ENCODE measurements around the gene CRYZL1. TPM values are rescaled to one million over a fixed set of nuclear protein-coding genes. Genes with fewer than 3 reads are reported as not detected.

CRYZL1 gene
- total RNA-seq, 1 experiment from 2014 or later, result 13.5 TPM

DNA sequence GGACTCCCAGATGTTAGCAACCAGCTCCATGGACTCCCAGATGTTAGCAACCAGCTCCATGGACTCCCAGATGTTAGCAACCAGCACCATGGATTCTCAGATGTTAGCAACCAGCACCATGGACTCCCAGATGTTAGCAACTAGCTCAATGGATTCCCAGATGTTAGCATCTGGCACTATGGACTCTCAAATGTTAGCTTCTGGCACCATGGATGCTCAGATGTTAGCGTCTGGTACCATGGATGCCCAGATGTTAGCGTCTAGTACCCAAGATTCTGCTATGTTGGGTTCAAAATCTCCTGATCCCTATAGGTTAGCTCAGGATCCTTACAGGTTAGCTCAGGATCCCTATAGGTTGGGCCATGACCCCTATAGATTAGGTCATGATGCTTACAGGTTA lies 89.9 kb downstream of the CRYZL1 start:
- Histone ChIP-seq H3K9me3 (ENCODE audit: control insufficient read depth, low read depth, low read length) (no peaks in the 10 kb centered on the region), H4K5ac (ENCODE audit: insufficient read length, low read depth, low read length) (no peak overlapping the region), H3K23me2 (ENCODE audit: insufficient read length, low read depth, low read length, poor library complexity, severe bottlenecking) (no peaks in the 10 kb centered on the region), H3K4me2 (ENCODE audit: insufficient read depth, insufficient read length, low read length) (no peak overlapping the region), H3K9ac (ENCODE audit: extremely low read depth, insufficient read length, low read length) (no peak overlapping the region), H3K56ac (ENCODE audit: insufficient read length, low read depth, low read length) (no peak overlapping the region), H3T11ph (ENCODE audit: low read length) (no peak overlapping the region), H2BK20ac (ENCODE audit: low read depth, low read length, poor library complexity, severe bottlenecking) (no peak overlapping the region), H3K27ac (ENCODE audit: insufficient read length, low read depth, low read length) (no peak overlapping the region), H2AFZ (ENCODE audit: low read length) (no peak overlapping the region), H2AK5ac (ENCODE audit: insufficient read length, low read length) (no peak overlapping the region), H3K79me2 (ENCODE audit: insufficient read depth, low read length) (peaks cover 39% of the 10 kb centered on the region; the same call in 1 of the 2 replicates), H3K79me1 (ENCODE audit: insufficient read depth, low read depth, low read length, poor library complexity, severe bottlenecking) (peaks cover 13% of the 10 kb centered on the region), H3K18ac (ENCODE audit: insufficient read length, low read depth, low read length) (no peak overlapping the region), H3K27me3 (ENCODE audit: insufficient read depth, low read length) (no peaks in the 10 kb centered on the region), H3K23ac (ENCODE audit: insufficient read length, low read depth, low read length) (no peak overlapping the region), H3K14ac (ENCODE audit: insufficient read depth, low read length) (no peak overlapping the region), H3K4ac (ENCODE audit: low read depth, low read length) (no peak overlapping the region), H2BK15ac (ENCODE audit: low read depth, low read length) (no peak overlapping the region), H2BK12ac (ENCODE audit: insufficient read length, low read depth, low read length) (no peak overlapping the region), H2BK5ac (ENCODE audit: insufficient read length, low read length) (no peak overlapping the region), H3K4me1 (ENCODE audit: insufficient read depth, low read length) (no peaks in the 10 kb centered on the region), H2BK120ac (ENCODE audit: low read depth, low read length, poor library complexity, severe bottlenecking) (no peak overlapping the region), H4K91ac (ENCODE audit: insufficient read length, low read depth, low read length) (no peak overlapping the region), H4K8ac (replicated peaks; ENCODE audit: insufficient read length, low read depth, low read length) (no peak overlapping the region), H4K20me1 (ENCODE audit: control insufficient read depth, insufficient read depth, insufficient read length) (no peaks in the 10 kb centered on the region)
- Mint-ChIP-seq H3K27me3 (ENCODE audit: low read depth) (no peaks in the 10 kb centered on the region), H3K9me3 (no peaks in the 10 kb centered on the region), H3K4me3 (no peak overlapping the region), H3K4me1 (peaks cover 4 to 5% of the 10 kb centered on the region in 2 experiments; a peak in 2 of 4 replicates), H3K36me3 (ENCODE audit: insufficient read depth in 1 of 3, low read depth in 3 of 3) (peaks cover 75 to 96% (median 94%) of the 10 kb centered on the region in 3 experiments), H3K27ac (no peak overlapping the region)
- TF ChIP-seq, protein P1, sequence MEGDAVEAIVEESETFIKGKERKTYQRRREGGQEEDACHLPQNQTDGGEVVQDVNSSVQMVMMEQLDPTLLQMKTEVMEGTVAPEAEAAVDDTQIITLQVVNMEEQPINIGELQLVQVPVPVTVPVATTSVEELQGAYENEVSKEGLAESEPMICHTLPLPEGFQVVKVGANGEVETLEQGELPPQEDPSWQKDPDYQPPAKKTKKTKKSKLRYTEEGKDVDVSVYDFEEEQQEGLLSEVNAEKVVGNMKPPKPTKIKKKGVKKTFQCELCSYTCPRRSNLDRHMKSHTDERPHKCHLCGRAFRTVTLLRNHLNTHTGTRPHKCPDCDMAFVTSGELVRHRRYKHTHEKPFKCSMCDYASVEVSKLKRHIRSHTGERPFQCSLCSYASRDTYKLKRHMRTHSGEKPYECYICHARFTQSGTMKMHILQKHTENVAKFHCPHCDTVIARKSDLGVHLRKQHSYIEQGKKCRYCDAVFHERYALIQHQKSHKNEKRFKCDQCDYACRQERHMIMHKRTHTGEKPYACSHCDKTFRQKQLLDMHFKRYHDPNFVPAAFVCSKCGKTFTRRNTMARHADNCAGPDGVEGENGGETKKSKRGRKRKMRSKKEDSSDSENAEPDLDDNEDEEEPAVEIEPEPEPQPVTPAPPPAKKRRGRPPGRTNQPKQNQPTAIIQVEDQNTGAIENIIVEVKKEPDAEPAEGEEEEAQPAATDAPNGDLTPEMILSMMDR (conservative IDR thresholded peaks at IDR 0.05), result no peak
- DNase-seq, result no peak
- WGBS (ENCODE audit: extremely low coverage, insufficient read length, low lambda C conversion rate), result no CpG with 5 or more reads among the region's 2 CpGs
